Duodenal mucosa (tissue), 2 donors: ENCODE data around the gene SKI.
"Not testable (repeated sequence)": the region's sequence is repeated elsewhere in the genome, so short reads cannot be mapped to it uniquely, and the experiment has no call there.

Experiments used
- H3K27ac ChIP-seq: one replicate; pipeline ENCODE4 v1.7.0; 2013; ENCODE audit warnings: low read depth, low read length
- H3K27me3 ChIP-seq, 2 donors: one replicate each; pipeline ENCODE4 v1.7.0; 2013; ENCODE audit warnings: low read length in 2 of 2, control low read depth in 1 of 2; ENCODE audit not compliant: insufficient read depth in 2 of 2, control insufficient read depth in 1 of 2
- H3K36me3 ChIP-seq, 2 donors: one replicate each; pipeline ENCODE4 v1.7.0; 2013; ENCODE audit warnings: low read length in 2 of 2, control low read depth in 1 of 2; ENCODE audit not compliant: insufficient read depth in 2 of 2, control insufficient read depth in 1 of 2
- H3K4me1 ChIP-seq, 2 donors: one replicate each; pipeline ENCODE4 v1.7.0; 2013; ENCODE audit warnings: low read length in 2 of 2, control low read depth in 1 of 2; ENCODE audit not compliant: insufficient read depth in 2 of 2, control insufficient read depth in 1 of 2
- H3K4me3 ChIP-seq, 2 donors: one replicate each; pipeline ENCODE4 v1.7.0; 2013; ENCODE audit warnings: low read length in 2 of 2, low read depth in 1 of 2
- H3K9ac ChIP-seq, 2 donors: one replicate each; pipeline ENCODE4 v1.7.0; 2013; ENCODE audit warnings: low read length in 2 of 2, low read depth in 1 of 2
- H3K9me3 ChIP-seq, 2 donors: one replicate each; pipeline ENCODE4 v1.7.0; 2013; ENCODE audit warnings: low read length in 2 of 2, control low read depth in 1 of 2; ENCODE audit not compliant: control insufficient read depth in 1 of 2

SKI gene

GRCh38 chr1:2260917-2261316 is 32.8 kb downstream of the SKI start:
- Histone ChIP-seq H3K4me3 (no peak overlapping the region), H3K9me3 (peaks cover 0 to under 1% of the 10 kb centered on the region in 2 donors), H3K27me3 (no peaks in the 10 kb centered on the region), H3K36me3 (no peaks in the 10 kb centered on the region), H3K9ac (no peak overlapping the region), H3K4me1 (peaks cover 12 to 26% of the 10 kb centered on the region in 2 donors), H3K27ac (no peak overlapping the region)

DNA sequence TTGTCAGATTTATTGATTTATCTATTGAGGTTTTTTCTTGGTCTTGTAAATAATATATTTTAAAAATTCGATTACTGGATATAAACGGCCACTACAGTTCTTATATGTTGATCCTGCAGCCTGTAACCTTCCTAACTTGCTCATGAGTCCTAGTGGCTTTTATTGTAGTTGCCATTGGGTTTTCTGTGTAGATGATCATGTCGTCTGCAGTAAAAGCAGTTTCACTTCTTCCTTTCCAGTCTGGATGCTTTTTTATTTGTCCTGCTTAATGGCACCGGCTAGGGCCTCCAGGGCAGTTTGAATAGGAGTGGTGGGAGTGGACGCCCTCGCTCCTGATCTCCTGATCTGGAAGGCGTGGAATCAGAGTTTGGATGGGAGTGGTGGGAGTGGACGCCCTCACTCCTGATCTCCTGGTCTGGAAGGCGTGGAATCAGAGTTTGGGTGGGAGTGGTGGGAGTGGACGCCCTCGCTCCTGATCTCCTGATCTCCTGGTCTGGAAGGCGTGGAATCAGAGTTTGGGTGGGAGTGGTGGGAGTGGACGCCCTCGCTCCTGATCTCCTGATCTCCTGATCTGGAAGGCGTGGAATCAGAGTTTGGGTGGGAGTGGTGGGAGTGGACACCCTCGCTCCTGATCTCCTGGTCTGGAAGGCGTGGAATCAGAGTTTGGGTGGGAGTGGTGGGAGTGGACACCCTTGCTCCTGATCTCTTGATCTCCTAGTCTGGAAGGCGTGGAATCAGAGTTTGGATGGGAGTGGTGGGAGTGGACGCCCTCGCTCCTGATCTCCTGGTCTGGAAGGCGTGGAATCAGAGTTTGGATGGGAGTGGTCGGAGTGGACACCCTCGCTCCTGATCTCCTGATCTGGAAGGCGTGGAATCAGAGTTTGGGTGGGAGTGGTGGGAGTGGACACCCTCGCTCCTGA is 33.6 kb downstream of the SKI start:
- H3K9me3 ChIP-seq, H3K27me3 ChIP-seq, H3K4me3 ChIP-seq, H3K9ac ChIP-seq, H3K36me3 ChIP-seq, H3K27ac ChIP-seq: not testable (repeated sequence)
- peaks cover 14 to 26% of the 10 kb centered on the region in 2 donors for H3K4me1 ChIP-seq

GRCh38 chr1:2266301-2266975 is 38.3 kb downstream of the SKI start:
- H3K9me3 ChIP-seq = no peaks in the 10 kb centered on the region
- H3K27ac ChIP-seq = no peak overlapping the region
- no peak overlapping the region for H3K9ac ChIP-seq
- no peak overlapping the region for H3K4me3 ChIP-seq
- no peaks in the 10 kb centered on the region for H3K27me3 ChIP-seq
- peaks cover 27 to 46% of the 10 kb centered on the region in 2 donors for H3K4me1 ChIP-seq
- H3K36me3 ChIP-seq = no peaks in the 10 kb centered on the region

DNA sequence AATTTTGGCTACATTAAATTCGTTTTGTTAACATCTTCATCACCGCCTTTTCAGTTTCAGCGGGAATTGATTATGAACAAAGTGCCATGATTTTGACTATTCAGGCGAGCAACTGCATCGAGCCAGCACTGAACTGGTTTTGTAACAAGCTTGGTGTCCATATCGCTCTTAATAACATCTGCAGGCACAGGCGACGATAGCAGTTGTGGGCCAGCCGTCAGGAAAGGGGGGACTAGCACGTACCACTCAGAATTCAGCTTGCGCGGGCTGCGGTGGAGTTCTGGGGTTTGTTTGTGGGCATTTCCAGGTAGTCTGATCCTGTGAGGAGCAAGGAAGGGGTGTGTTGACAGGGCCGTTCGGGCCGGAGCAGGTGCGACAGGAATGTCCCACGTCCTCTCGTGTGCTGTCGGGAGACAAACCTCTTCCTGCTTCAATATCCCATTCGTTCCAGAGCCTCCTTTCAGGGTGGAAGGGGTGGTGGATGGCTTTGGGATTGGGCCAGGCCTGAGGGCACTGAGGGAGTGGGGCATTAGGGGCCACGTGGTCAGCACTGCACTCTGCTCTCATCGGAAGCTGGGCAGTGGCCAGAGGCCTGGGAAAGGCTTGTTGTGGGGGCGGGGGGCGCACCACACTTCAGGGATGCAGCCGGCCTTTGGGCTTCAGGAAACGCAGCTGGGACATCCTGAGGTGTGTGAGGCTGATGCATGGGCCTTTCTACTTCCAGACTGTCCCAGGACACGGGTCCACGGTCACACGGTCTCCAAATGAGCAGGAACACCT is 39.1 kb downstream of the SKI start:
- no peaks in the 10 kb centered on the region for H3K27me3 ChIP-seq
- no peak overlapping the region for H3K9ac ChIP-seq
- H3K4me1 ChIP-seq = peaks cover 35 to 54% of the 10 kb centered on the region in 2 donors
- no peak overlapping the region for H3K4me3 ChIP-seq
- no peak overlapping the region for H3K27ac ChIP-seq
- no peaks in the 10 kb centered on the region for H3K36me3 ChIP-seq
- H3K9me3 ChIP-seq = no peaks in the 10 kb centered on the region

DNA sequence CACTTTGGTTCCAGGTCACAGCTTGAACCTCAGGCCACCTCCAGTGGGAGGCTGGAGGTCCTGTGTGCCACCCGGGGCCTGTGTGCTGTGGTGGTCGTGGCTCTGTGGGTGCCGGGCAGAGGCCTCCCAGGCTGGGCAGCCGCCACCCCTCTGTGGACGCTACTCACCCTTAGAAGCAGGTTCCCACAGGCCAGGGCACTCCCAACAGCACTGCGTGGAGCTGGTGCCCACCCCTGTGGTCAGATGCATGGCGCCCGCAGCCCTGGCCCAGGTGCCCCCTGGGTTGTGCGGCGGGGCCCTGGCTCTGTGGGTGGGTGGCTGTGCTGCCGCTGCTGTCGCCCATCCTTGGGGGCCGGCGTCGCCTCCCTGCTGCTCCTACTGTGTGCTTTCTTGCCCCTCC is 39.7 kb downstream of the SKI start:
- Histone ChIP-seq H3K9me3 (no peaks in the 10 kb centered on the region), H3K9ac (no peak overlapping the region), H3K4me1 (peaks cover 42 to 59% of the 10 kb centered on the region in 2 donors), H3K27me3 (no peaks in the 10 kb centered on the region), H3K27ac (no peak overlapping the region), H3K36me3 (no peaks in the 10 kb centered on the region), H3K4me3 (no peak overlapping the region)

DNA sequence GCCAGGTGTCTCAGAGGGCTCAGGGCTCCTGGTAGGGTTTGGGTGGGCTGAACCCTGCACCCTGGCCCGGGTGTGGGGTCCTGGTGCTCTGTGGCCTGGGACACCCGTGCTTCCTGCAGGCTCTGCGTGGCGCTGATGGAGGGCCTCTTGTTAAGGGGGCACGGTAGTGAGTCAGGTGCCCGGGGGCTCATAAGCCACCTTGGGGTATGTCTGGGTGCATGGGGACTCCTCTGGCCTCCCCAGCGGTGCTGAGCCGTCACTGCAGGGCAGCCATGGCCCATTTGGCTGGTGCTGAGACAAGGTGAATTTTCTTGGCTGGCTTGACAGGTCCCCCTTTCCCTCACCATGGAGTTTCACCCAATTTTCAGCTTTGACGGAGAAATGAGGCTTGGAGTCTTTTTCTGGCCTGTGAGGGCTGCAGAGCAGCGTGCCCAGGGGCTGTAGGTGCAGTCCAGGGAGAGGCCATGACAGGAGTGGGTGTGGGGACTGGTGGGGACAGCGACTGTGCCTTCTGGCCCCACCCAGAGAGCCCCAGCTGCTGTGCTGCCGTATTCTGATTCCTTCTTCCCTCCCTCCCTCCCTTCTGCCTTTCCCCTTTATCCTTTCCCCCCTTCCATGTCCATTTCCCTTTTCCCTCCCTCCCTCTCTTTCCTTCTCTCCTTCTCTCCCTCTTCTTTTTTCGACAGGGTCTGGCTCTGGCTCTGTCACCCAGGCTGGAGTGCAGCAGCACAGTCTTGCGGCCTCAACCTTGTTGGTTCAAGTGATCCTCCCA is 40.4 kb downstream of the SKI start:
- H3K9me3 ChIP-seq = no peaks in the 10 kb centered on the region
- no peaks in the 10 kb centered on the region for H3K27me3 ChIP-seq
- H3K9ac ChIP-seq = no peak overlapping the region
- no peaks in the 10 kb centered on the region for H3K36me3 ChIP-seq
- H3K4me3 ChIP-seq = no peak overlapping the region
- H3K27ac ChIP-seq = no peak overlapping the region
- peaks cover 45 to 65% of the 10 kb centered on the region in 2 donors for H3K4me1 ChIP-seq

GRCh38 chr1:2269193-2269921 is 41.2 kb downstream of the SKI start:
- no peak overlapping the region for H3K27ac ChIP-seq
- no peaks in the 10 kb centered on the region for H3K36me3 ChIP-seq
- H3K9ac ChIP-seq = no peak overlapping the region
- peaks cover 51 to 73% of the 10 kb centered on the region in 2 donors for H3K4me1 ChIP-seq
- H3K9me3 ChIP-seq = no peaks in the 10 kb centered on the region
- no peak overlapping the region for H3K4me3 ChIP-seq
- no peaks in the 10 kb centered on the region for H3K27me3 ChIP-seq

- Histone ChIP-seq H3K9me3 (no peaks in the 10 kb centered on the region), H3K4me3 (no peak overlapping the region), H3K27me3 (no peaks in the 10 kb centered on the region), H3K27ac (no peak overlapping the region), H3K4me1 (peaks cover 56 to 78% of the 10 kb centered on the region in 2 donors), H3K36me3 (no peaks in the 10 kb centered on the region), H3K9ac (no peak overlapping the region)
These were observed 41.8 kb downstream of the SKI start for GRCh38 chr1:2269922-2270259.
